Testis (tissue), 3 donors: ENCODE data around the gene UBE2R2. TPM values are rescaled to one million over a fixed set of nuclear protein-coding genes. Genes with fewer than 3 reads are reported as not detected.
"Not testable (repeated sequence)": the region's sequence is repeated elsewhere in the genome, so short reads cannot be mapped to it uniquely, and the experiment has no call there.

Source experiments
- DNase-seq: peaks from one replicate; pipeline ENCODE4 v3.0.0-alpha.2; 2019
- H3K27ac ChIP-seq, 2 donors: fragments of 200-600 bp; sonication (generic); one replicate each; pipeline ENCODE4 v1.5.1; 2019
- H3K27me3 ChIP-seq: fragments of 200-600 bp; sonication (generic); one replicate; pipeline ENCODE4 v1.5.1; 2019
- H3K36me3 ChIP-seq: fragments of 200-600 bp; sonication (generic); one replicate; pipeline ENCODE4 v1.5.1; 2017; ENCODE audit warnings: low read depth; ENCODE audit errors: missing control alignments
- H3K4me1 ChIP-seq: fragments of 200-600 bp; sonication (generic); one replicate; pipeline ENCODE4 v1.5.1; 2019
- H3K4me3 ChIP-seq, 2 donors: fragments of 200-600 bp; sonication (generic); one replicate each; pipeline ENCODE4 v1.5.1; 2017 to 2019
- H3K9me3 ChIP-seq: fragments of 200-600 bp; sonication (generic); one replicate; pipeline ENCODE4 v1.5.1; 2017
- CTCF ChIP-seq, 3 experiments: fragments of 450-650 bp in 2 of 3; fragments of 200-600 bp in 1 of 3; sonication (generic) in 1 of 3; IDR thresholded peaks; one replicate each; pipeline ENCODE4 v1.5.1; 2016 to 2019; ENCODE audit warnings: antibody characterized with exemption in 3 of 3, mild to moderate bottlenecking in 2 of 3, moderate library complexity in 1 of 3
- POLR2A ChIP-seq: fragments of 450-650 bp; IDR thresholded peaks from one replicate; pipeline ENCODE4 v1.6.1; 2017; ENCODE audit warnings: antibody characterized with exemption, mild to moderate bottlenecking, moderate library complexity
- WGBS, 2 donors: methylation state at CpG; one replicate each; pipeline ENCODE4 v1.1.5; 2018; 5-methylcytosine and 5-hydroxymethylcytosine counted together
- intact Hi-C: fragments of 100-400 bp; cut with DNase I; formaldehyde crosslinking; loops from one replicate; pipeline ENCODE4 v1.15.1; 2023; ENCODE audit warnings: low total_unique reads
- polyA plus RNA-seq: library from polyadenylated mRNA; stranded (reverse); fragments of 350-450 nt; fragmentation: Illumina TruSeq; extraction: RNeasy Lipid Tissue Mini Kit (QIAGEN cat#74804); gene quantifications from one replicate; pipeline ENCODE4 v1.2.3, GENCODE V29; 2014; ENCODE audit warnings: low read depth, low replicate concordance; ENCODE audit not compliant: insufficient read depth
- total RNA-seq, 2 donors: library from RNA; depleted of rRNA; stranded (reverse); fragments of >200 nt; gene quantifications; one replicate each; pipeline ENCODE4 v1.2.3, GENCODE V29; 2016

Gene UBE2R2
- total and polyA plus RNA-seq, 3 donors from 2014 or later = 50.2 to 85.7 (median 72.6) TPM

- TF ChIP-seq POLR2A (no peak), CTCF (IDR thresholded peaks at IDR 0.05) (no peak)
- intact Hi-C loops = no loop called here
- Histone ChIP-seq H3K9me3 (no peaks in the 10 kb centered on the region), H3K27ac (no peak overlapping the region), H3K36me3 (no peaks in the 10 kb centered on the region), H3K4me3 (no peak overlapping the region), H3K27me3 (no peaks in the 10 kb centered on the region), H3K4me1 (no peaks in the 10 kb centered on the region)
- DNase-seq = no peak
- 86 to 89% methylated on average over 10 of the region's 10 CpGs for WGBS, 2 donors
These were observed 18.4 kb upstream of the UBE2R2 start for GRCh38 chr9:33798545-33798944.

DNA sequence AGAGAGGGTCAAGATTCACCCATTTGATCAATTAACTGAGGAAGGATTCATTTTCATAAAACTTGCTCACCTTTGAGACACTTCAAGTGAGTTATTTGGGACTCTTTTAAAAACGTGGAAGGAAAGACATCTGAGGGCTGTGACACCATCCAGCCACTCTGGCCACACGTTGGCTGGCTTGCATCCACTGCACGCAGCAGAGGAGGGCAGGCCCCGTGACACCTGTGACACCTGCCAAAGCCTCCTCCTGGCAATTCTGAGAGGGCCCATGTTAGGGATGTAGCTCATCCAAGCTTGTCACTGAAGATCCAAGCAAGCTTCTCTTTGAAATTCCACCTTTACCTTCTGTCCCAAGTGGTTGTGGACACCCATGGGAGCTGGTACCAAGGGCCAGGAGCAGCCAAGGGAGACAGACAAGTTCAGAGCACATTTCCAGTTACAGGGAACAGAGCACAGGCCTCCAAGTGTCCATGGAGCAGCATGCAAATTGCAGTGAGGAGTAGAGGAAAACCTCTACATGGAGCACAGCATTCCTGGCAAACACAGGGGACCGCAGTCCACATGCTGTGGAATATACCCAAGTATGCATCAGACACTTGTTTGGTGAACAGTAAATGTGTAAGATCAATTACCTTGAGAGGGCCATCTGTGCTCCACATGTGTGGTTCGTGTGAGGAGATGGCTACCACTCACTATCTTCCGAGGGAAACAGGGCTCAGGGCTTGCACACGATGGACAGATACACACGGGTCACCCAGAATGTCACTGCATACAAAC is 16.8 kb upstream of the UBE2R2 start:
- WGBS, 2 donors = 79 to 91% methylated on average over 5 to 9 of the region's 9 CpGs
- H3K9me3 ChIP-seq = no peaks in the 10 kb centered on the region
- no peaks in the 10 kb centered on the region for H3K4me1 ChIP-seq
- H3K36me3 ChIP-seq = no peaks in the 10 kb centered on the region
- no peak overlapping the region for H3K4me3 ChIP-seq
- intact Hi-C loops = no loop called here
- no peak overlapping the region for H3K27ac ChIP-seq
- TF ChIP-seq CTCF (IDR thresholded peaks at IDR 0.05) (no peak), POLR2A (no peak)
- no peak for DNase-seq
- H3K27me3 ChIP-seq = no peaks in the 10 kb centered on the region

DNA sequence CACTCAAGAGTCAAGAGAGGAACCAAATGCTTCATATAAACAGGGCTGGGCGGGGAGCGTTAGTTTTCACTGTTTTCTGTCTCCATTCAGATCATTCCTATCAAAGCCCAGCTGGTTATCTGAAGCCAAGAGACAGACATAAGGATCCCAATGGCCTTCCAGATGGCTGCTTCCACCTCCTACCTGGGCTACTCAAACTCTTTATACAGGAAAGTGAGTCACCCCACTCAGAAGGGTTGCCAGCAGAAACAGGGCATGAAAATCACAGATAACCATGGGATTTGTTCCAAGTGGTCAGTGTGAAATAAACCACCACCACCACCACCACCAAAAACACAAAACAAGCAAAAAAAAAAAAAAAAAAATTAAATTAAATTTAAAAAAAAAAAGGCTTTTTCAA is 16.1 kb upstream of the UBE2R2 start:
- Histone ChIP-seq H3K36me3 (no peaks in the 10 kb centered on the region), H3K9me3 (no peaks in the 10 kb centered on the region), H3K27me3 (no peaks in the 10 kb centered on the region), H3K4me1 (no peaks in the 10 kb centered on the region), H3K27ac (no peak overlapping the region), H3K4me3 (no peak overlapping the region)
- DNase-seq = no peak
- intact Hi-C loops = no loop called here
- whole genome bisulfite sequencing, 2 donors = 55 to 74% methylated on average over 2 of the region's 2 CpGs
- TF ChIP-seq CTCF (IDR thresholded peaks at IDR 0.05) (no peak), POLR2A (no peak)

DNA sequence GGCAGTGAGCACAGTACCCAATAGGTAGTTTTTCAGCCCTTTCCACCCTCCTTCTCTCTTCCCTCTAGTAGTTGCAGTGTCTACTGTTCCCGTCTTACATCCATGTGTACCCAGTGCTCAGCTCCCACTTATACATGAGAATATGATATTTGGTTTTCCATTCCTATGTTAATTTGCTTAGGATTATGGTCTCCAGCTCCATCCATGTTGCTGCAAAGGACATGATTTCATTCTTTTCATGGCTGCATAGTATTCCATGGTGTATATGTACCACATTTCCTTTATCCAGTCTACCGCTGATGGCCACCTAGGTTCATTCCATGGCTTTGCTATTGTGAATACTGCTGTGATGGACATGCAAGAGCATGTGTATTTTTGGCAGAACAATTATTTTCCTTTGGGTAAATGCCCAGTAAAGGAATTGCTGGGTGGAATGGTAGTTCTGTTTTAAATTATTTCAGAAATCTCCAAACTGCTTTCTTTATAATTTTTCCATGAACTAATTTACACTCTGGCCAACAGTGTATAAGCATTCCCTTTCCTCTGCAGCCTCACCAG is 14.9 kb upstream of the UBE2R2 start:
- H3K4me3 ChIP-seq, H3K4me1 ChIP-seq, H3K27me3 ChIP-seq, intact Hi-C loops, H3K36me3 ChIP-seq, DNase-seq, H3K27ac ChIP-seq, H3K9me3 ChIP-seq: not testable (repeated sequence)
- 86 to 91% methylated on average over 2 of the region's 2 CpGs for WGBS, 2 donors

- WGBS, 2 donors = 79 to 84% methylated on average over 3 of the region's 3 CpGs
- intact Hi-C loops, H3K36me3 ChIP-seq, H3K4me3 ChIP-seq, H3K27ac ChIP-seq, H3K4me1 ChIP-seq, DNase-seq, H3K27me3 ChIP-seq, H3K9me3 ChIP-seq: not testable (repeated sequence)
These were observed 12.8 kb upstream of the UBE2R2 start for GRCh38 chr9:33804196-33804595.

GRCh38 chr9:33807156-33807555 is 9.8 kb upstream of the UBE2R2 start:
- H3K27me3 ChIP-seq, intact Hi-C loops, H3K36me3 ChIP-seq, H3K4me1 ChIP-seq, H3K27ac ChIP-seq, H3K9me3 ChIP-seq, H3K4me3 ChIP-seq, DNase-seq: not testable (repeated sequence)
- 57 to 81% methylated on average over 2 of the region's 2 CpGs for WGBS, 2 donors

DNA sequence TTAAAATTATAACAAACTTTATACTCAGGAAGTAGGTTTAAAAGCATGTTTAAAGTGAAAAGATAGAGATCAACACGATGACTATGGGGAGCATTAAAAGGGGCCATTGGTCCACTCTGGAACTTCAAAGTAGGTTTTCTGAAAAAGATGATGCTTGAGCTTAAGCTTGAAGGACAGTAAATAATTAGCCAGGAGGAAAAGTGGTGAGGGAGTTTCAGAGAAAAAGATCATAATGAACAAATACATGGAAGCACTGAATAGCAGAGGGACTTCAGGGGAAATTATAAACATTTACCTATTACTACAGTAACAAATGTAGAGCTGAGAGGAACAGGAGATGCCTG is 8.0 kb upstream of the UBE2R2 start:
- intact Hi-C loops = not testable (repeated sequence)

More for the DNA sequence above, 8.0 kb upstream of the UBE2R2 start:
- H3K36me3 ChIP-seq, H3K27me3 ChIP-seq, H3K4me3 ChIP-seq, H3K9me3 ChIP-seq, H3K27ac ChIP-seq, DNase-seq, H3K4me1 ChIP-seq: not testable (repeated sequence)
- 80 to 88% methylated on average over 1 of the region's 1 CpG for WGBS, 2 donors
